Parathyroid adenoma (tissue), 2 donors: Measurements from ENCODE around the gene ATP1B1.

ENCODE experiments used
- H2AFZ ChIP-seq: fragments of 300-600 bp; sonication (generic); one replicate; pipeline ENCODE4 v1.7.0; 2017; ENCODE audit warnings: antibody characterized with exemption, mild to moderate bottlenecking
- H3K27ac ChIP-seq: fragments of 300-600 bp; sonication (generic); one replicate; pipeline ENCODE4 v1.7.0; 2017
- H3K27me3 ChIP-seq: fragments of 300-600 bp; sonication (generic); one replicate; pipeline ENCODE4 v1.7.0; 2017; ENCODE audit warnings: low read length; ENCODE audit not compliant: control insufficient read depth, insufficient read depth
- H3K36me3 ChIP-seq: fragments of 300-600 bp; sonication (generic); one replicate; pipeline ENCODE4 v1.7.0; 2017; ENCODE audit warnings: low read length; ENCODE audit not compliant: control insufficient read depth, insufficient read depth
- H3K4me1 ChIP-seq: fragments of 300-600 bp; sonication (generic); one replicate; pipeline ENCODE4 v1.7.0; 2017; ENCODE audit warnings: control low read depth
- H3K4me2 ChIP-seq: fragments of 300-600 bp; sonication (generic); one replicate; pipeline ENCODE4 v1.7.0; 2017; ENCODE audit warnings: low read length
- H3K4me3 ChIP-seq: fragments of 300-600 bp; sonication (generic); one replicate; pipeline ENCODE4 v1.7.0; 2017; ENCODE audit warnings: low read depth, low read length
- H3K79me2 ChIP-seq: fragments of 300-600 bp; sonication (generic); one replicate; pipeline ENCODE4 v1.7.0; 2017; ENCODE audit warnings: control low read depth
- H3K9ac ChIP-seq: fragments of 300-600 bp; sonication (generic); one replicate; pipeline ENCODE4 v1.7.0; 2017; ENCODE audit warnings: mild to moderate bottlenecking
- H3K9me3 ChIP-seq: fragments of 300-600 bp; sonication (generic); one replicate; pipeline ENCODE4 v1.7.0; 2017; ENCODE audit warnings: low read length; ENCODE audit not compliant: control insufficient read depth
- CTCF ChIP-seq: fragments of 300-600 bp; sonication (generic); IDR thresholded peaks from one replicate; pipeline ENCODE4 v1.7.0; 2017; ENCODE audit warnings: antibody characterized with exemption, mild to moderate bottlenecking
- donor health status: primary hyperparathyroidism.

Gene ATP1B1

GRCh38 chr1:169062152-169062551 lies 44.3 kb upstream of the ATP1B1 start:
- Histone ChIP-seq H3K4me1 (peaks cover 18% of the 10 kb centered on the region), H3K4me2 (no peak overlapping the region), H3K27ac (peak overlapping the region; percentile 71), H3K79me2 (no peaks in the 10 kb centered on the region), H3K27me3 (no peaks in the 10 kb centered on the region), H3K9ac (no peak overlapping the region), H3K4me3 (no peak overlapping the region), H3K9me3 (no peaks in the 10 kb centered on the region), H3K36me3 (no peaks in the 10 kb centered on the region), H2AFZ (no peak overlapping the region)
- TF ChIP-seq CTCF: no peak

- Histone ChIP-seq H3K27me3 (no peaks in the 10 kb centered on the region), H3K27ac (no peak overlapping the region), H3K4me1 (peaks cover 18% of the 10 kb centered on the region), H3K9me3 (peaks cover 2% of the 10 kb centered on the region), H3K36me3 (no peaks in the 10 kb centered on the region), H3K4me3 (no peak overlapping the region), H2AFZ (no peak overlapping the region), H3K4me2 (no peak overlapping the region), H3K79me2 (no peaks in the 10 kb centered on the region), H3K9ac (no peak overlapping the region)
- no peak for TF ChIP-seq CTCF
Observed at GRCh38 chr1:169064103-169064502, 42.4 kb upstream of the ATP1B1 start.

- Histone ChIP-seq H3K4me1 (peaks cover 4% of the 10 kb centered on the region), H3K4me2 (no peak overlapping the region), H3K4me3 (no peak overlapping the region), H2AFZ (no peak overlapping the region), H3K27ac (no peak overlapping the region), H3K9ac (no peak overlapping the region), H3K27me3 (no peaks in the 10 kb centered on the region), H3K9me3 (peaks cover 2% of the 10 kb centered on the region), H3K36me3 (no peaks in the 10 kb centered on the region), H3K79me2 (no peaks in the 10 kb centered on the region)
- TF ChIP-seq CTCF: no peak
Observed at GRCh38 chr1:169070547-169070946, 35.9 kb upstream of the ATP1B1 start.

- H3K9ac ChIP-seq: no peak overlapping the region
- peaks cover 2% of the 10 kb centered on the region for H3K9me3 ChIP-seq
- TF ChIP-seq CTCF: no peak
- no peak overlapping the region for H3K27ac ChIP-seq
- H3K4me3 ChIP-seq: no peak overlapping the region
- H3K79me2 ChIP-seq: no peaks in the 10 kb centered on the region
- peaks cover 4% of the 10 kb centered on the region for H3K4me1 ChIP-seq
- H3K36me3 ChIP-seq: no peaks in the 10 kb centered on the region
- peak overlapping the region; percentile 21 for H2AFZ ChIP-seq
- H3K27me3 ChIP-seq: no peaks in the 10 kb centered on the region
- no peak overlapping the region for H3K4me2 ChIP-seq
Observed at GRCh38 chr1:169070958-169071357, 35.5 kb upstream of the ATP1B1 start.

GRCh38 chr1:169072945-169073725 lies 33.4 kb upstream of the ATP1B1 start:
- H3K27me3 ChIP-seq: no peaks in the 10 kb centered on the region
- H3K27ac ChIP-seq: no peak overlapping the region
- H2AFZ ChIP-seq: no peak overlapping the region
- peaks cover 4% of the 10 kb centered on the region for H3K4me1 ChIP-seq
- H3K79me2 ChIP-seq: no peaks in the 10 kb centered on the region
- H3K9me3 ChIP-seq: no peaks in the 10 kb centered on the region
- H3K36me3 ChIP-seq: no peaks in the 10 kb centered on the region
- no peak overlapping the region for H3K4me2 ChIP-seq
- H3K4me3 ChIP-seq: no peak overlapping the region
- no peak overlapping the region for H3K9ac ChIP-seq
- no peak for TF ChIP-seq CTCF
